Measurements from ENCODE around the gene PRRX2. TPM values are rescaled to one million over a fixed set of nuclear protein-coding genes. Genes with fewer than 3 reads are reported as not detected.

PRRX2 gene
- total RNA-seq, 2 experiments from 2014 or later: 0.58 to 0.86 TPM

DNA sequence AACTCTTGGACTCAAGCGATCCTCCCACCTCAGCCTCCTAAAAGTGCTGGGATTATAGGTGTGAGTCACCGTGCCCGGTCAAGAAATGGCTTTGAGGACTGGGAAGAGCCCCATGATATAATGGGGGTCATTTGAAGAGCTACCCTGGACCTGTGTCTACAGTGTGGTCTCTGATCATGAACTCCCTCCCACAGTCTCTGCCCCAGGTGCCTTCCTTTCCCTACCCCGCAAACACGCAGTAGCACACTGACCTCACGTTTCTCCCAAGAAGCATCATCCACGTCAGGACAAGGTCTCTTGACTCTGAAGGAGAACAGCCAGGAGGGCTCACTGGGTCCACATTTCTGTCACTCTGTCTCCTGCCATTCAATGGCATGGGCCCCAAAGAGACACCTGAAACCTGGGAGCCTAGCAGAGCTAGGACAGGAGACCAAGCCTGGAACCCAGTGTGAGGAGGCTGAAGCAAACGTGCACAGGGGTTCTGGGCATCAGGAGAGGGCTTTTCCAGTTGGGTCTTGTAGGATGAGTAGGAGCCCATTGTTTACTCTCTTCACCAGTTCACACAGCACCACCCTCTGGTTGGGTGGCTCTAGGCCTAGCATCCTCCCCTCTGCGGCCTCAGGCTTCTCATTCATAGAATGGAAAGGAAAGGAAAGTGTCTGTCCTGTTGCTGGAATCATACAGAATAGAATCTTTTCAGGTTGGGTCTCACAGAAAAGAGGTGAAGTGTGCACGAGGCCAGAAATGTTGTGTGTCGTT is 23.0 kb downstream of the PRRX2 start:
- intact Hi-C loops (cut with micrococcal nuclease): no loop called here
- Mint-ChIP-seq H3K27ac (no peak overlapping the region), H3K27me3 (no peaks in the 10 kb centered on the region), H3K4me3 (no peak overlapping the region), H3K36me3 (no peaks in the 10 kb centered on the region), H3K4me1 (ENCODE audit: low read depth) (no peaks in the 10 kb centered on the region), H3K9me3 (no peaks in the 10 kb centered on the region)
- no peak for DNase-seq
- ChIA-PET POLR2A (no interaction called here), CTCF (no interaction called here)

DNA sequence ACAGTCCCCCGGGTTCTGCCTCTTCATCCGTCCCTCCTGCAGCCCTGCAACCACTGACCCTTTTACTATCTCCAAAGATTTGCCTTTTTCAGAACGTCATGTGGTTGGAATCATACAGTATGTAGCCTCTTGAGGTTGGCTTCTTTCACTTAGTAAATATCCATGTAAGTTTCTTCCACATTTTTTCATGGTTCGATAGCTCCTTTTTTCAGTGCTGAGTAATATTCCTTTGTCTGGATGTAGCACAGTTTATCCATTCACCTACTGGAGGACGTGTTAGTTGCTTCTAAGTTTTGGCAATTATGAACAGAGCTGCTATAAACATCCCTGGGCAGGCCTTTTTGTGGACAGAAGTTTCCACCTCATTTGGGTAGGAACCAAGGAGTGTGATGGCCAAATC is 27.1 kb downstream of the PRRX2 start:
- peaks cover 23% of the 10 kb centered on the region for H3K27me3 Mint-ChIP-seq
- H3K36me3 Mint-ChIP-seq: no peaks in the 10 kb centered on the region
- ChIA-PET CTCF (interaction anchor here (0.9 kb wide), 1 partner anchor 34 kb away, joined by 3 read pairs; no protein-coding TSS in a partner anchor), POLR2A (interaction anchor here (0.6 kb wide), 1 partner anchor 24 kb away, joined by 4 read pairs; no protein-coding TSS in a partner anchor)
- intact Hi-C loops (cut with micrococcal nuclease): loop anchor here (10.0 kb wide), 1 partner anchor 48 kb away; the partner anchor contains the start of gene ASB6
- no peaks in the 10 kb centered on the region for H3K9me3 Mint-ChIP-seq
- H3K4me3 Mint-ChIP-seq: no peak overlapping the region
- peaks cover 2% of the 10 kb centered on the region for H3K4me1 Mint-ChIP-seq (ENCODE audit: low read depth)
- no peak overlapping the region for H3K27ac Mint-ChIP-seq
- DNase-seq: no peak

DNA sequence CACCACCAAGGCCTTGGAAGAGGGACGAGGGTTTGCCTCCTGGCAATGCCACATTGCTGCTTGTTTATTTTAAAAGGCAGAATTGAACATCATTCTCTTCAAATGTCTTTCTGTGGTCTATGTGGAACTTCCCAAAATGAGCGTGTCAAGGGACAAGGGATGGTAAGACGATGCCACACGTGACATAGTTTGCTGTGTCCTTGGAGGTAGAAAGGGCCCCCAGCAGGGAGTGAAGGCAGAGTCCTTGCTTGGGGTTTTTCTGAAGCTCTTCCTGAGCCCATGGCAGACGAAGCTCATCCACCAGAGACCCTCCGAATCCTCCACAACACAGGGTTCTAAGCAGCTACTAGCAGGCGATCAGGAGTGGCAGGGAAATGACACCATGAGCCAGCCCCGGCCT is 28.3 kb downstream of the PRRX2 start:
- H3K4me3 Mint-ChIP-seq: no peak overlapping the region
- no peak for DNase-seq
- no peaks in the 10 kb centered on the region for H3K9me3 Mint-ChIP-seq
- peaks cover 25% of the 10 kb centered on the region for H3K27me3 Mint-ChIP-seq
- ChIA-PET POLR2A (no interaction called here), CTCF (no interaction called here)
- no peak overlapping the region for H3K27ac Mint-ChIP-seq
- intact Hi-C loops (cut with micrococcal nuclease): loop anchor here (10.0 kb wide), 1 partner anchor 49 kb away; the partner anchor contains the start of gene ASB6
- peaks cover 5% of the 10 kb centered on the region for H3K4me1 Mint-ChIP-seq (ENCODE audit: low read depth)
- no peaks in the 10 kb centered on the region for H3K36me3 Mint-ChIP-seq

DNA sequence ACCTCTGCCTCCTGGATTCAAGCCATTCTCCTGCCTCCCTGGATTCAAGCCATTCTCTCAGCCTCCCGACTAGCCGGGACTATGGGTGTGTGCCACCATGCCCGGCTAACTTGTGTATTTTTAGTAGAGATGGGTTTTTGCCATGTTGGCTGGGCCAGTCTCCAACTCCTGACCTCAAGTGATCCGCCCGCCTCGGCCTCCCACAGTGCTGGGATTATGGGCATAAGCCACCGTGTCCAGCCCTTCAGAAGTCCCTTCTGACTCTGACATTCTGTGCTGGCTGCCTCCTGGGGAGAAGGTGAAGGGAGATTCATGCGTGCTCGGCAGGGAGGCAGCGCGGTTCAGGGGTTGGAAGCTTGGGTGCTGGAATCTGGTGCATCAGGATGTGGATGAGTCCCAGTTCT is 28.8 kb downstream of the PRRX2 start:
- ChIA-PET CTCF (no interaction called here), POLR2A (no interaction called here)
- Mint-ChIP-seq H3K9me3 (no peaks in the 10 kb centered on the region), H3K4me1 (ENCODE audit: low read depth) (peaks cover 5% of the 10 kb centered on the region), H3K4me3 (no peak overlapping the region), H3K27ac (no peak overlapping the region), H3K27me3 (peaks cover 28% of the 10 kb centered on the region), H3K36me3 (no peaks in the 10 kb centered on the region)
- DNase-seq: no peak
- intact Hi-C loops (cut with micrococcal nuclease): loop anchor here (10.0 kb wide), 1 partner anchor 49 kb away; the partner anchor contains the start of gene ASB6

DNA sequence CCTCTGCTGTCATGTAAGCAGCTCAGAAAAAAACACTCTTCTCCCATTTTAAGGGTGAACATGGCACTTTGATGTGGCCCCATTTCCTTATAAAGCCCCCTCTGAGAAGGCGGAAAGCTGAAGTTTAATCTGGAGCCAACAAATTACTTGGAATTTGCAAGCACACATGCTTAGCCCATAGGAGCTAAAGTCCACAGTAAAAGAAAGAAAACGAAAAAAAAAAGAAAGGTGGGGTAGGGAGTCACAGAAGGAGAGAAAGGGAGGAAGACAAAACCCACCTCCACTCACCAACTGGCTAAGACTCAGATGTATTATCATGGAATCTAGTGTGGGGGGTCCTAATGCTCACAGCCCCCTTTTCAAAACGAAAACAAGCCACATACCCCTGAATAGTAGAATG is 30.4 kb downstream of the PRRX2 start:
- CTCF ChIA-PET: interaction anchor here (1.1 to 1.8 kb wide), 2 partner anchors 72 to 88 kb away, joined by 3 to 6 read pairs; no protein-coding TSS in a partner anchor
- Mint-ChIP-seq H3K9me3 (no peaks in the 10 kb centered on the region), H3K27me3 (peaks cover 32% of the 10 kb centered on the region), H3K4me1 (ENCODE audit: low read depth) (peaks cover 5% of the 10 kb centered on the region), H3K36me3 (no peaks in the 10 kb centered on the region), H3K27ac (no peak overlapping the region), H3K4me3 (no peak overlapping the region)
- POLR2A ChIA-PET: no interaction called here
- no peak for DNase-seq
- intact Hi-C loops (cut with micrococcal nuclease): loop anchor here (10.0 kb wide), 1 partner anchor 51 kb away; the partner anchor contains the start of gene ASB6

DNA sequence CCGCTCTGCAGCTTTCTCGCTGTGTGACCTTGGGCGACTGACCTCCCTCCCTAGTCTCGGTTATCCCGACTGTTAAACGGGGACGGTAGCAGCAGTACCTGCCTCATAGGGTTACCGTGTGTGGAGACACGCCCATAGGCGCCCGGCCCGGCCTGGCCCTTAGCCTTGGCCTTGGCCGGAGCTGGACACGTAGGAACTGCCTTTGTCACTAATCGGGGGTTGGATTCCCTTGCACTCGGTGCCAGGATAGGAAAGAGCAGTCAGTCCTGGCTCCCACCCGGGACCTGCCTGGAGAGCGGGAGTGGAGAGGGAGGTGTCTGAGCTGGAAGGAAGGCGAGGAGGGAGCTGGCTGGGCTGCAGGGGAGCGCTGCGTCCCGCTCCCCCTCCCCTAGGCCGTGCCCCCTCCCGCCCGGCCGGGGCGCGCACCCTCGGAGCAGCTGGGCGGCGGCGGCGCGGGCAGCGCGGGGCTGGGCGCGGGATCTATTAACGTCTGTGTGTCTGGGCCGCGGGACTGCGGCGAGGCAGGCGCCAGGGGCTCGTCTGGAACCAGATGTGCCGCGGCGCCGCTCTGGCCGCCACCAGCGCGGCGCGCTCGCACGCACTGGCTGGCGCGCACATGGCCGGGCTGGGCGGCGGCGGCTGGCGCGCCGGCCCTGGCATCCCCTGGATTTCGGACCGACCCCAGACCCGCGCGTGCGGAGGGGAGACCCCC is 31.7 kb downstream of the PRRX2 start:
- intact Hi-C loops (cut with micrococcal nuclease): loop anchor here (10.0 kb wide), 1 partner anchor 52 kb away; the partner anchor contains the start of gene ASB6
- Mint-ChIP-seq H3K36me3 (no peaks in the 10 kb centered on the region), H3K9me3 (no peaks in the 10 kb centered on the region), H3K27me3 (peaks cover 32% of the 10 kb centered on the region), H3K4me3 (peak overlapping the region; percentile 66), H3K4me1 (ENCODE audit: low read depth) (peaks cover 5% of the 10 kb centered on the region), H3K27ac (no peak overlapping the region)
- DNase-seq: peak; percentile 16
- POLR2A ChIA-PET: interaction anchor here (0.6 to 0.7 kb wide), 2 partner anchors 13 to 103 kb away, joined by 3 read pairs; no protein-coding TSS in a partner anchor
- CTCF ChIA-PET: interaction anchor here (0.7 to 1.9 kb wide), 3 partner anchors 29 to 87 kb away, joined by 6 to 8 read pairs (median 8); no protein-coding TSS in a partner anchor

DNA sequence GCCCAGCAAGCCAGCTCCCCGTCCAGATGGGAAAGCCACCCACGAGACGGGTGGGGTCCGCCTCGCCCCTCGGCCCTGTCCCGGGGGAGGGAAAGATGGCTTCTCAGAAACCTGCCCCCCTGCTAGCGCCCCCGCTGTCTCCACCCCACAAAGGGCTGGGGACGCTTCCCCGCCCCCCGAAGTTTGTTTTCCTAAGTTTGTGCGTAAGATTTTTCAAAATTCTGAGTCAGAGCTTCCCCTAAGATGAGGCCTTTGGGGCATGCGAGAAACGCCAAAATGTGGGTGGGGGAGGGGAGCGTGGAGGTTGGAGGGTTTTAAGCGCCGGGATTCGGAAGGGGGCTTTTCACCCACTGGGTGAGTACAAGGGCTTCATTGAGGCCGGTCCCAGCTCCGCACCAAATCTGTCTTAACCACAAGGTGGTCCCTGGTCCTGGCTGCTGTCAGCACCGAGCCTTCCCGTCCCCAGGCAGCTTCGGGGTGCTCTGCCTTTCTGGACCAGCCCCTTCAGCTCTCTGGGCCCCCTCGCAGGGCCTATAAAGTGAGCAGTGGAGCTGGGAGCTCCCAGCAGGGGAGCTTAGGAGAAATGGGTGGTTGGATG is 32.3 kb downstream of the PRRX2 start:
- H3K4me3 Mint-ChIP-seq: peak overlapping the region; percentile 49
- intact Hi-C loops (cut with micrococcal nuclease): loop anchor here (10.0 kb wide), 1 partner anchor 53 kb away; the partner anchor contains the start of gene ASB6
- no peak overlapping the region for H3K27ac Mint-ChIP-seq
- DNase-seq: peak; percentile 68
- CTCF ChIA-PET: interaction anchor here (1.8 to 1.9 kb wide), 2 partner anchors 28 to 86 kb away, joined by 6 to 8 read pairs; no protein-coding TSS in a partner anchor
- H3K36me3 Mint-ChIP-seq: no peaks in the 10 kb centered on the region
- peaks cover 5% of the 10 kb centered on the region for H3K4me1 Mint-ChIP-seq (ENCODE audit: low read depth)
- no peaks in the 10 kb centered on the region for H3K9me3 Mint-ChIP-seq
- peaks cover 33% of the 10 kb centered on the region for H3K27me3 Mint-ChIP-seq
- POLR2A ChIA-PET: interaction anchor here (0.6 to 1.0 kb wide), 2 partner anchors 22 to 103 kb away, joined by 3 read pairs; no protein-coding TSS in a partner anchor

DNA sequence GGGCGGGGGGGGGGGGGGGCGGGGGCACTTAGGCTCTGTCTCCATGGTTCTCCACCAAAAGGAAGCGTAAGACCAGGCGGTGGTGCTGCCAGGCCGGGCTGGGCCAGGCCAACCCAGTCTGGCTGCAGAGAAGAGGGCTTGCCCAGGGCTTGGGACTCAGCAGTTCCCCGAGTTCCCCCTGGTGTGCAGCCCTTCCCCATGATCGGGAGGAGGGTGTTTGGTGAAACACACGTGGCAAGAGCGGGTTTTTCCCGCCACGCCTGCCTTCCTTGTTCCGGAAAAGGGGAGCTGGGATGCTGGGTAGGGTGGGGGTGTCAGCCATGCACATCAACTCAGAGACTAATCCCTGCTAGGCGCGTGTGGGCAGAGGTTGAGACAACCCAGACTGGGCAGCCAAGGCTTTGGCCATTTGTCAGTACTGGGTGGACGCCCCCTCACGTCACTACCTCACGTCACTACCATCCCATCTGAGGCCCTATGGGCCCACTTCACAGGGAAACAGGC is 32.9 kb downstream of the PRRX2 start:
- peaks cover 5% of the 10 kb centered on the region for H3K4me1 Mint-ChIP-seq (ENCODE audit: low read depth)
- H3K4me3 Mint-ChIP-seq: peak overlapping the region; percentile 3
- ChIA-PET POLR2A (interaction anchor here (1.0 kb wide), 1 partner anchor 22 kb away, joined by 3 read pairs; no protein-coding TSS in a partner anchor), CTCF (interaction anchor here (1.9 to 2.3 kb wide), 2 partner anchors 28 to 40 kb away, joined by 6 to 8 read pairs; no protein-coding TSS in a partner anchor)
- DNase-seq: peak; percentile 21
- no peaks in the 10 kb centered on the region for H3K36me3 Mint-ChIP-seq
- H3K9me3 Mint-ChIP-seq: no peaks in the 10 kb centered on the region
- H3K27ac Mint-ChIP-seq: no peak overlapping the region
- intact Hi-C loops (cut with micrococcal nuclease): loop anchor here (10.0 kb wide), 1 partner anchor 54 kb away; the partner anchor contains the start of gene ASB6
- peaks cover 33% of the 10 kb centered on the region for H3K27me3 Mint-ChIP-seq

DNA sequence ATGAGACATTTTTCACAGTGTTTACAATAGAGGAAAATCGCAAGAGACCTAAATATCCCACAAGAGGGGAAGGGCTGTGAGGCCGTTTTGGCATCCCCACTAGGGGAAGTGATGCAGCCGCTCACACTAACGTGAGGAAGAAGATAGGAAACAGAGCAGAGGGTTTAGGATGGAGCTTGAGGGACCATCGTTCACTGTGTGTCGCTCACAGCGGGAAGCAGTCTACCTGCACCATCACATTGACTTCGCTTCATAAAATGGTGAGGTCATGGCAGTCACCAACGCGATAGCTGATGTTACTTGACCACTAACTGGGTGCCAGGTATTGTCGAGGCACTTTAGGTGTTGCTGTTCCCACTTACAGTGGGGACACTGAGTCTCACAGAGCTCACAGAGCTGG is 35.6 kb downstream of the PRRX2 start:
- no peak for DNase-seq
- Mint-ChIP-seq H3K27me3 (peaks cover 16% of the 10 kb centered on the region), H3K4me1 (ENCODE audit: low read depth) (peaks cover 5% of the 10 kb centered on the region), H3K27ac (no peak overlapping the region), H3K36me3 (no peaks in the 10 kb centered on the region), H3K9me3 (no peaks in the 10 kb centered on the region), H3K4me3 (no peak overlapping the region)
- intact Hi-C loops (cut with micrococcal nuclease): no loop called here
- ChIA-PET CTCF (no interaction called here), POLR2A (no interaction called here)

DNA sequence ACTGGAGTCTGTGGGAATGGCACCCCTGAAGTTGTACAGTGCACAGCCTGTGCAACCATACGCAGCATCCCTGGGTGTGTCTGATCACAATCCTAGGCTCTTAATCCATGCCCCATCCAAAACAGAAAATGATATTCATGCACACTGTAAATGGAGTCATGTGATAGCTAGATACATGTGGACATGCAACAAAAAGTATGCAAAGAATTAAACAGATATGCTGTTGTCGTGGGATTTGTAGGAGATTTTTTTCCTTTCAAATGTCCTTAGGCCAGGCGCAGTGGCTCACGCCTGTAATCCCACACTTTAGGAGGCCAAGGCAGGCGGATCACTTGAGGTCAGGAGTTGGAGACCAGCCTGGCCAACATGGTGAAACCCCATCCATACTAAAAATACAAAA is 36.1 kb downstream of the PRRX2 start:
- H3K9me3 Mint-ChIP-seq: no peaks in the 10 kb centered on the region
- DNase-seq: no peak
- H3K36me3 Mint-ChIP-seq: no peaks in the 10 kb centered on the region
- peaks cover 15% of the 10 kb centered on the region for H3K27me3 Mint-ChIP-seq
- intact Hi-C loops (cut with micrococcal nuclease): no loop called here
- CTCF ChIA-PET: no interaction called here
- peaks cover 5% of the 10 kb centered on the region for H3K4me1 Mint-ChIP-seq (ENCODE audit: low read depth)
- H3K4me3 Mint-ChIP-seq: no peak overlapping the region
- no peak overlapping the region for H3K27ac Mint-ChIP-seq
- POLR2A ChIA-PET: no interaction called here

DNA sequence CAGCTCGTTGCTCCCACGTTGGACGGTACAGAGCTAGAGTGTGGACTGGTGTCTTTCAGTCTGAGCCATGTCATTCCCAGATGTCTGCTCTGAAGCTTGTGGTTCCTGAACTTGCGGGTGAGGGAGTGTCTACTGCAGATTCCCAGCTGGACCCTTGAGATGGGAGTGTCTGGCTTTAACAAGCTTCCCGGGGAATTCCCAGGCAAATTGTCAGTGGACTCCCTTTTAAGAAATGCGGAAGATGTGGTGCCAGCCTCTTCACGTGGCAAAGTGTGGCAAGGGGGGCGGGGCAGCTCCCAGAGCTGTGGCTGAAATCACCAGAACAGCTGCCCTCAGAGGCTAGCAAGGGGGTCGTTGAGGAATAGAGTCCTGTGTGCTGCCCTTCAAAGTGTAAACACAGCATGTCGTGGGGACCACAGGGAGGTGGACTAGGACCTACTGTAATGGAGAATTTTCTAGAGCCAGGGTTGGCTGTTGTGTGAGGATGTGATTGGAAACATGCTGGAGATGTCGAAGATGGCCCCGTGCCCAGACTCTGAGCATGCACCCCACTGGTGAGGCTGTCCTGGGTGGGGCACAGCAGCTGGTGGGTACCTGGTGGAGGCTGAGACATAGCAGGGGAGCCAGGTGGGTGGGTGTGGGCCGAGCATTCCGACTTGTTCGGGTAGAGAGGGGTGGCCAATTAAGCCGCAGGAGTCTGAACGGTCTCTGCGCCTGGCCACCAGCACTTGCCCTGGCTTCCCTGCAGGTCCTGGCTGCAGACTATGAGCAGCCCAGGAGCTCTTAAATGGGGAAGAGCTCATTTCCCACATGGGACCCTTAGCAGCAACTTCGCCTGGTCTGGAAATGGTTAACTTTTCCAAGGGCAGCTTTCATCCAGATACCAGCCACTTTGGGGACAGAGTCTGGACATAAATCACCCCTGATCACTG is 37.4 kb downstream of the PRRX2 start:
- CTCF ChIA-PET: no interaction called here
- peaks cover 2% of the 10 kb centered on the region for H3K4me1 Mint-ChIP-seq (ENCODE audit: low read depth)
- POLR2A ChIA-PET: no interaction called here
- no peaks in the 10 kb centered on the region for H3K9me3 Mint-ChIP-seq
- DNase-seq: no peak
- peaks cover 10% of the 10 kb centered on the region for H3K27me3 Mint-ChIP-seq
- intact Hi-C loops (cut with micrococcal nuclease): no loop called here
- no peak overlapping the region for H3K27ac Mint-ChIP-seq
- H3K4me3 Mint-ChIP-seq: no peak overlapping the region
- H3K36me3 Mint-ChIP-seq: no peaks in the 10 kb centered on the region
